GM23248 (cell line): ENCODE measurements around the gene PDK1.

Experiments
- EZH2 ChIP-seq: fragments of 200-600 bp; sonication (generic); IDR thresholded peaks from 2 replicates; pipeline ENCODE4 v1.6.1; 2018; ENCODE audit warnings: antibody characterized with exemption, mild to moderate bottlenecking; ENCODE audit not compliant: insufficient read depth, poor library complexity, severe bottlenecking
- EZH2phosphoT487 ChIP-seq: fragments of 200-600 bp; sonication (generic); IDR thresholded peaks from 2 replicates; pipeline ENCODE4 v1.6.1; 2018; ENCODE audit warnings: antibody characterized with exemption, moderate library complexity, mild to moderate bottlenecking, low read depth; ENCODE audit not compliant: insufficient read depth

- TF ChIP-seq EZH2 = no peak
- no peak for TF ChIP-seq EZH2phosphoT487
These were observed 36.9 kb upstream of the PDK1 start for GRCh38 chr2:172518995-172519394.
